Neuronal stem cell (in vitro differentiated cells): ENCODE measurements around the gene PPARGC1A.

ENCODE experiments used
- DNase-seq: peaks from one replicate; pipeline ENCODE4 v3.0.0-alpha.2; 2013; ENCODE audit warnings: low spot score
- H2AFZ ChIP-seq: one replicate; pipeline ENCODE4 v1.6.1; 2013; ENCODE audit warnings: mild to moderate bottlenecking, low read length, inconsistent platforms
- H2AK5ac ChIP-seq: 2 replicates; pipeline ENCODE4 v1.6.1; 2013; ENCODE audit warnings: low read depth, mild to moderate bottlenecking, inconsistent platforms, low read length, moderate library complexity, mixed read lengths
- H2BK120ac ChIP-seq: 2 replicates; pipeline ENCODE4 v1.6.1; 2013; ENCODE audit warnings: low read depth, mild to moderate bottlenecking, inconsistent platforms, low read length, moderate library complexity, mixed read lengths
- H2BK12ac ChIP-seq: one replicate; pipeline ENCODE4 v1.6.1; 2013; ENCODE audit warnings: low read length, inconsistent platforms
- H2BK15ac ChIP-seq: 2 replicates; pipeline ENCODE4 v1.6.1; 2013; ENCODE audit warnings: mild to moderate bottlenecking, low read length, inconsistent platforms, mixed read lengths
- H2BK5ac ChIP-seq: one replicate; pipeline ENCODE4 v1.6.1; 2013; ENCODE audit warnings: inconsistent platforms, mild to moderate bottlenecking, low read length, moderate library complexity
- H3K14ac ChIP-seq: one replicate; pipeline ENCODE4 v1.6.1; 2013; ENCODE audit warnings: low read length, inconsistent platforms
- H3K18ac ChIP-seq: 2 replicates; pipeline ENCODE4 v1.6.1; 2013; ENCODE audit warnings: low read length, inconsistent platforms
- H3K23ac ChIP-seq: 2 replicates; pipeline ENCODE4 v1.6.1; 2013; ENCODE audit warnings: low read depth, mild to moderate bottlenecking, mixed read lengths, low read length, inconsistent platforms; ENCODE audit not compliant: poor library complexity
- H3K27ac ChIP-seq: replicated peaks from 3 replicates; pipeline ENCODE4 v1.5.1; 2013; ENCODE audit warnings: low read length, inconsistent platforms
- H3K27me3 ChIP-seq, 3 experiments: 2 replicates each; pipeline ENCODE4 v1.6.1; 2013; ENCODE audit warnings: low read length in 3 of 3, mild to moderate bottlenecking in 2 of 3, inconsistent platforms in 1 of 3, low read depth in 1 of 3, mixed read lengths in 1 of 3, moderate library complexity in 1 of 3; ENCODE audit not compliant: control insufficient read depth in 3 of 3, insufficient read depth in 3 of 3
- H3K36me3 ChIP-seq, 2 donors: replicated peaks in 1 of 2; 2 replicates each; pipeline ENCODE4 v1.6.1; 2013; ENCODE audit warnings: low read length in 2 of 2; ENCODE audit not compliant: control insufficient read depth in 2 of 2, insufficient read depth in 2 of 2
- H3K4ac ChIP-seq: 2 replicates; pipeline ENCODE4 v1.6.1; 2013; ENCODE audit warnings: inconsistent platforms, mild to moderate bottlenecking, low read length, moderate library complexity
- H3K4me1 ChIP-seq, 2 donors: 1 replicate in 1 of 2; 2 replicates in 1 of 2; pipeline ENCODE4 v1.6.1; 2013; ENCODE audit warnings: low read length in 2 of 2, low read depth in 1 of 2; ENCODE audit not compliant: control insufficient read depth in 2 of 2, insufficient read depth in 1 of 2
- H3K4me2 ChIP-seq: one replicate; pipeline ENCODE4 v1.6.1; 2013; ENCODE audit warnings: mild to moderate bottlenecking, low read length, inconsistent platforms; ENCODE audit not compliant: insufficient read depth, poor library complexity, severe bottlenecking
- H3K4me3 ChIP-seq, 2 donors: 2 replicates each; pipeline ENCODE4 v1.5.1; 2013; ENCODE audit warnings: low read length in 2 of 2, mild to moderate bottlenecking in 2 of 2, inconsistent platforms in 1 of 2, moderate library complexity in 1 of 2
- H3K79me1 ChIP-seq: one replicate; pipeline ENCODE4 v1.6.1; 2013; ENCODE audit warnings: low read depth, mild to moderate bottlenecking, inconsistent platforms, low read length, moderate library complexity
- H3K9ac ChIP-seq: one replicate; pipeline ENCODE4 v1.6.1; 2013; ENCODE audit warnings: mild to moderate bottlenecking, low read depth, low read length, inconsistent platforms; ENCODE audit not compliant: poor library complexity
- H3K9me3 ChIP-seq, 2 donors: replicated peaks in 1 of 2; 2 replicates each; pipeline versions ENCODE3 to v1.6.1; 2013; ENCODE audit warnings: low read length in 2 of 2, mild to moderate bottlenecking in 2 of 2, inconsistent platforms in 1 of 2, low read depth in 1 of 2, mixed read lengths in 1 of 2, moderate library complexity in 1 of 2; ENCODE audit not compliant: control insufficient read depth in 2 of 2, insufficient read depth in 1 of 2
- H4K8ac ChIP-seq: one replicate; pipeline ENCODE4 v1.6.1; 2013; ENCODE audit warnings: low read depth, mild to moderate bottlenecking, inconsistent platforms, low read length, moderate library complexity
- H4K91ac ChIP-seq: one replicate; pipeline ENCODE4 v1.6.1; 2013; ENCODE audit warnings: low read length, low read depth, mild to moderate bottlenecking, inconsistent platforms; ENCODE audit not compliant: poor library complexity
- WGBS, 2 donors: extraction: QIAGEN DNeasy Blood & Tissue Kit; methylation state at CpG; one replicate each; pipeline ENCODE4 v1.1.7; 2013; ENCODE audit warnings: missing lambda C conversion rate in 2 of 2, mixed read lengths in 1 of 2; ENCODE audit not compliant: insufficient read length in 2 of 2, insufficient replicate concordance in 1 of 2; ENCODE audit errors: extremely low coverage in 2 of 2; 5-methylcytosine and 5-hydroxymethylcytosine counted together

Gene PPARGC1A

GRCh38 chr4:23873717-23874535 is 15.9 kb downstream of the PPARGC1A start:
- Histone ChIP-seq H3K23ac (no peak overlapping the region), H2BK15ac (no peak overlapping the region), H3K4me1 (peaks cover 6 to 10% of the 10 kb centered on the region in 2 donors)

DNA sequence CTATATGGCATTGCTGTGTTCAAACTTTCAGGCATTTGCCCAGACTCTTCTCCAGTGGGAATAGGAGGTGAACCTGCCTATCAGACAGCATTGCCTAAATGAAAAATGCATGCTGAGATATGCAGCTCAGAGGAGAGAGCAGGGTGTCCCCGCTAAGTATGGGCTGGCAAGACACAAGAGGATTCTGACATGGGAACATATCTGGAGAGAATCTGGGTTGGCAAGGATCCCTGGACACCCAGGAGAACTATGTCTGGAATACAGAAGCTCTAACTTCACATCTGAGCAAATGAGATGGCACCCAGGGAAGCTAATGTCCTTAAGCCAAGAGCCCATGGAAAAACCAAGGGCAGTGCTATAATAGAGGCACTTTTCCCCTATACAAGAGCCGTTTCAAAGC is 18.4 kb downstream of the PPARGC1A start:
- H3K79me1 ChIP-seq: no peaks in the 10 kb centered on the region
- no peak overlapping the region for H3K9ac ChIP-seq
- no peak overlapping the region for H4K8ac ChIP-seq
- H4K91ac ChIP-seq: no peak overlapping the region
- no peak overlapping the region for H3K18ac ChIP-seq
- no peak overlapping the region for H3K4me3 ChIP-seq
- no peak overlapping the region for H3K27ac ChIP-seq
- no peak overlapping the region for H2BK120ac ChIP-seq
- no peak for DNase-seq
- H3K23ac ChIP-seq: no peak overlapping the region
- H3K36me3 ChIP-seq: no peaks in the 10 kb centered on the region
- no peaks in the 10 kb centered on the region for H3K9me3 ChIP-seq
- H2BK5ac ChIP-seq: no peak overlapping the region
- H3K4me1 ChIP-seq: peaks cover 5 to 10% of the 10 kb centered on the region in 2 donors
- no peak overlapping the region for H2BK12ac ChIP-seq
- no CpG with 5 or more reads among the region's 2 CpGs for WGBS, 2 donors
- no peak overlapping the region for H3K4ac ChIP-seq
- H2AFZ ChIP-seq: no peak overlapping the region
- H3K14ac ChIP-seq: no peak overlapping the region
- no peak overlapping the region for H2BK15ac ChIP-seq
- no peak overlapping the region for H2AK5ac ChIP-seq
- H3K4me2 ChIP-seq: no peak overlapping the region
- no peaks in the 10 kb centered on the region for H3K27me3 ChIP-seq

More at GRCh38 chr4:23873717-23874535, 15.9 kb downstream of the PPARGC1A start:
- no peak overlapping the region for H2BK5ac ChIP-seq
- no peak overlapping the region for H3K4me2 ChIP-seq
- H3K4ac ChIP-seq: no peak overlapping the region
- no peak overlapping the region for H2AFZ ChIP-seq
- no CpG with 5 or more reads among the region's 7 CpGs for WGBS, 2 donors
- no peak overlapping the region for H3K4me3 ChIP-seq
- no peaks in the 10 kb centered on the region for H3K36me3 ChIP-seq
- H3K9me3 ChIP-seq: no peaks in the 10 kb centered on the region
- H3K27me3 ChIP-seq: no peaks in the 10 kb centered on the region
- no peak overlapping the region for H2BK12ac ChIP-seq
- H3K18ac ChIP-seq: no peak overlapping the region
- no peak for DNase-seq
- no peak overlapping the region for H2AK5ac ChIP-seq
- H3K27ac ChIP-seq: no peak overlapping the region
- no peaks in the 10 kb centered on the region for H3K79me1 ChIP-seq
- H2BK120ac ChIP-seq: no peak overlapping the region
- H4K91ac ChIP-seq: no peak overlapping the region
- no peak overlapping the region for H3K14ac ChIP-seq
- H3K9ac ChIP-seq: no peak overlapping the region
- no peak overlapping the region for H4K8ac ChIP-seq

DNA sequence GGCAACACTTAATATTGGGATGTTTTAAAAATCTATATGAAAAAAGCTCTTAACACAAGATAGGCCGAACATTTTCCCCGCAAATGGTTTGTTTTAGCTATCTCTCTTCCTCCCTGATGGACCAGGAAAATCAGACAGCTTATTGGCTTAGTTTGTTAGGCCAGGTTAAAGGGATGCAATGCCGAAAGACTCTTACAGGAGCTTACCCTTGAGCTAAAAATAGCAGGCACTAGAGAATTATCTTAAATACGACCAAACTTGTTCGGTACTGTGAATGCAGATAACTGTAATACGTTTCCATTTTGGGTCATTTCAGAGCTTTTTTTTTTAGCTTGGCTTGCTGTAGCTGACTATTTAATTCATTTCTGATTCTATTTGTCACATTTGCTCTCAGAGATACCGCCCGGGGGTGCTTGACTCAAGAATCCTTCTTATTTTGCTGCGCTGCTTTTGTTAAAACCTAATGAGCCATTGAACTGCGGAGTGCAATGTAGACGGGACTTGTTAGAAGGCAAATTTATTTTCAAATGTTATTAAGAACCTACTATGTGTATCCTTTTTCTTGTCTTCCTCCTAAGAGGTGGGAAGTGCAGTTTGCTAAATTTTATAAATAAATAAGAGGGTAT is 23.3 kb downstream of the PPARGC1A start:
- no peak overlapping the region for H2BK120ac ChIP-seq
- no peak overlapping the region for H3K4me2 ChIP-seq
- no peak overlapping the region for H3K14ac ChIP-seq
- no peak overlapping the region for H2BK15ac ChIP-seq
- no peak overlapping the region for H2AK5ac ChIP-seq
- no peaks in the 10 kb centered on the region for H3K9me3 ChIP-seq
- no peak overlapping the region for H4K8ac ChIP-seq
- no peak overlapping the region for H2BK5ac ChIP-seq
- no peak overlapping the region for H3K4me3 ChIP-seq
- no peaks in the 10 kb centered on the region for H3K79me1 ChIP-seq
- no peak for DNase-seq
- no CpG with 5 or more reads among the region's 11 CpGs for WGBS, 2 donors
- H3K4ac ChIP-seq: no peak overlapping the region
- no peak overlapping the region for H3K23ac ChIP-seq
- no peak overlapping the region for H2BK12ac ChIP-seq
- H3K27ac ChIP-seq: no peak overlapping the region
- no peak overlapping the region for H2AFZ ChIP-seq
- H3K18ac ChIP-seq: no peak overlapping the region
- H3K9ac ChIP-seq: no peak overlapping the region
- no peaks in the 10 kb centered on the region for H3K36me3 ChIP-seq
- H4K91ac ChIP-seq: no peak overlapping the region
- no peaks in the 10 kb centered on the region for H3K27me3 ChIP-seq
- peaks cover 6 to 10% of the 10 kb centered on the region in 2 donors for H3K4me1 ChIP-seq

DNA sequence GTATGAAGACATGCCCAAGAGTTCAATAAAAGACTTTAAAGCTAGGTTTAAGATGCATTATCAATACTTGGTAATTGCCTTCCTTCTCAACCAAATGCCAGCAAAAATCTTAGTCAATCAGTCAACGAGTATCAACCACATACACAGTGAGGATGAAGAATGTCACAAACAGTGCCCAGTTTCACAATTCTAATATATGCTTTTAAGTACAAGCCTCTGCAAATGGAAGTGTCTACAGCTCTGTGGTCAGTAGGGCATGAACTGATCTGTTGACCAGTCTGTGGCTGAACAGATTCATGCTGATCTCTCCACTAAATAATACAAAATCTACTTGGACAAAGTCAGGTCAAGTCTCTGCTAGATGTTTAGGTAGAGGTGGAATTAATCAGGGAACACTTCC is 27.9 kb downstream of the PPARGC1A start:
- DNase-seq: no peak
- H2AFZ ChIP-seq: no peak overlapping the region
- no peak overlapping the region for H3K9ac ChIP-seq
- no peak overlapping the region for H3K4ac ChIP-seq
- no peak overlapping the region for H2BK5ac ChIP-seq
- H2AK5ac ChIP-seq: no peak overlapping the region
- peaks cover 4 to 7% of the 10 kb centered on the region in 2 donors for H3K9me3 ChIP-seq
- H3K79me1 ChIP-seq: no peaks in the 10 kb centered on the region
- no peak overlapping the region for H3K18ac ChIP-seq
- no peak overlapping the region for H4K8ac ChIP-seq
- H3K14ac ChIP-seq: no peak overlapping the region
- H3K4me3 ChIP-seq: no peak overlapping the region
- no peak overlapping the region for H3K27ac ChIP-seq
- peaks cover 0 to 2% of the 10 kb centered on the region in 2 donors for H3K4me1 ChIP-seq
- H3K27me3 ChIP-seq: no peaks in the 10 kb centered on the region
- H3K36me3 ChIP-seq: no peaks in the 10 kb centered on the region
- WGBS, 2 donors: no CpG with 5 or more reads among the region's 1 CpG
- no peak overlapping the region for H2BK12ac ChIP-seq
- no peak overlapping the region for H2BK15ac ChIP-seq
- no peak overlapping the region for H3K4me2 ChIP-seq
- no peak overlapping the region for H3K23ac ChIP-seq
- H4K91ac ChIP-seq: no peak overlapping the region
- no peak overlapping the region for H2BK120ac ChIP-seq
